Measurements from ENCODE around the gene ATP5IF1.

DNA sequence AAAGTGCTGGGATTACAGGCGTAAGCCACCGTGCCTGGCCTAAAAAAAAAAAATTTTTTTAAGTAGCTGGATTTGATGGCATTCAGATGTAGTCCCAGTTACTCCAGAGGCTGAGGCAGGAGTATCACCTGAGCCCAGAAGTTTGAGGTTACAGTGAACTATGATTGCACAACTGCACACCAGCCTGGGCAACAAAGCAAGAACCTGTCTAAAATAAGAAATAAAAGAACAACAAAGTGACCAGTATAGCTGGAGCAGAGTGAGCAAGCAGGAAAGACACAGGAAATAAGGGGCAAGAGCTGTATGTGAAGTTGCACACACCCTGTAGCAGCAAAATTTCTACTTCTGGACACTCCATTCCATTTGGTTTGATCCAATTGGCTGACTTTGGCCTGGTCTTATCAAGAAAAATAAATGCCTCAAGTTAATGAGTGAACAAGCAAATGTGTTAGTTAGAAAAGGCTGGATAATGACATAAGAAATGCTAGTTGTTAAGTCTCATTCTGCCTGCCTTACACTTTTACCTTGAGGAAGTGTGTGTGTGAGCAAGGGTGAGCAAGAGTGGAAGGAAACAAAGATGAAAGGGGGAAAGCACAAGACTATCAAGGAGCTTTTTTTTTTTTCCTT, 7.9 kb downstream of the ATP5IF1 start:
- TF ChIP-seq GATA2 (IDR thresholded peaks at IDR 0.05; ENCODE audit: low read depth, low read length) (no peak), GATA3 (IDR thresholded peaks at IDR 0.05; ENCODE audit: low read depth, low read length) (no peak)
